Fibroblast of pulmonary artery (primary cell): Measurements from ENCODE around the gene CLEC9A.

Experiments used
- DNase-seq: peaks from one replicate; pipeline ENCODE4 v3.0.0-alpha.2; 2010; ENCODE audit warnings: low read depth
- H3K4me3 ChIP-seq: replicated peaks from 2 replicates; pipeline ENCODE4 v1.5.1; 2011; ENCODE audit warnings: low read depth, mild to moderate bottlenecking, control low read depth, low read length, moderate library complexity
- TF ChIP-seq, protein P1 (sequence below): IDR thresholded peaks from 2 replicates; pipeline ENCODE4 v1.5.1; 2011; ENCODE audit warnings: mild to moderate bottlenecking, control low read depth, low read length, inconsistent platforms; ENCODE audit errors: missing control alignments

Gene CLEC9A

DNA sequence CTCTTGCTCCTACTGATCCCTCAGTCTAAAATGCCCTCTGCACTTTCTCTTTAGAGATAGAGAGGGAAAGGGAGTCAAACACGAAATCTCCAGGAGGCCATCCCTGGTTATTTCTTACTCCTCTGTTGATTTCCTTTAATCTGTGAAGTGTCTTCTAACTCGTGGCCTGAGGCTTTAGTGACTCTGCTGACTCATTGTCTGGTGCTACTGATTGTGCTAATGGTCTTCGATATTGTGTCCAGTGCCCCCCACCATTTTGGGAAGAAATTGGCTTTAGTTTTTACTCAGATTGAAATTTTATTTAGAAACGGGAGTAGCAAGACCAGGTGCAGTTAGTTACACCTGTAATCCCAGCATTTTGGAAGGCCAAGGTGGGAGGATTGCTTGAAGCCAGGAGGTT, 839 bp downstream of the CLEC9A start:
- no peak for DNase-seq
- TF ChIP-seq, protein P1, sequence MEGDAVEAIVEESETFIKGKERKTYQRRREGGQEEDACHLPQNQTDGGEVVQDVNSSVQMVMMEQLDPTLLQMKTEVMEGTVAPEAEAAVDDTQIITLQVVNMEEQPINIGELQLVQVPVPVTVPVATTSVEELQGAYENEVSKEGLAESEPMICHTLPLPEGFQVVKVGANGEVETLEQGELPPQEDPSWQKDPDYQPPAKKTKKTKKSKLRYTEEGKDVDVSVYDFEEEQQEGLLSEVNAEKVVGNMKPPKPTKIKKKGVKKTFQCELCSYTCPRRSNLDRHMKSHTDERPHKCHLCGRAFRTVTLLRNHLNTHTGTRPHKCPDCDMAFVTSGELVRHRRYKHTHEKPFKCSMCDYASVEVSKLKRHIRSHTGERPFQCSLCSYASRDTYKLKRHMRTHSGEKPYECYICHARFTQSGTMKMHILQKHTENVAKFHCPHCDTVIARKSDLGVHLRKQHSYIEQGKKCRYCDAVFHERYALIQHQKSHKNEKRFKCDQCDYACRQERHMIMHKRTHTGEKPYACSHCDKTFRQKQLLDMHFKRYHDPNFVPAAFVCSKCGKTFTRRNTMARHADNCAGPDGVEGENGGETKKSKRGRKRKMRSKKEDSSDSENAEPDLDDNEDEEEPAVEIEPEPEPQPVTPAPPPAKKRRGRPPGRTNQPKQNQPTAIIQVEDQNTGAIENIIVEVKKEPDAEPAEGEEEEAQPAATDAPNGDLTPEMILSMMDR = no peak
- H3K4me3 ChIP-seq = no peak overlapping the region

DNA sequence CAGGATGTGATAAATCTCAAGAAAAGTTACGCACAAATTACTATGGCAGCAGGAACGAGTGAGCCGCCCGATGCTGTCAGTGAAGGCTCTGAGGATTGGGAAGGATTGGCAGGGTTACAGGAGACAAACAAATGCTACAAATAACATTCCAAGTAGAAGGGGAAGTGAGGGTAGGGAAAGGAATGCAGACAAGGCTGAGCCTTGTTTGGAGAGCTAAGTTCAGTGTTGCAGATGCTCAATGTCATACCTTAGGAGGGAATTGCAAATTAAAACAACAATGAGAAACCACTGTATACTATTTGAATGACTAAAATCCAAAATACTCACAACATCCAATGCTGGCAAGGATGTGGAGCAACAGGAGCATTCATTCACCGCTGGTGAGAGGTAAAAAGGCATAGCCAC, 1.3 kb downstream of the CLEC9A start:
- H3K4me3 ChIP-seq = no peak overlapping the region
- DNase-seq = peak; percentile 91
- TF ChIP-seq, protein P1 = no peak

DNA sequence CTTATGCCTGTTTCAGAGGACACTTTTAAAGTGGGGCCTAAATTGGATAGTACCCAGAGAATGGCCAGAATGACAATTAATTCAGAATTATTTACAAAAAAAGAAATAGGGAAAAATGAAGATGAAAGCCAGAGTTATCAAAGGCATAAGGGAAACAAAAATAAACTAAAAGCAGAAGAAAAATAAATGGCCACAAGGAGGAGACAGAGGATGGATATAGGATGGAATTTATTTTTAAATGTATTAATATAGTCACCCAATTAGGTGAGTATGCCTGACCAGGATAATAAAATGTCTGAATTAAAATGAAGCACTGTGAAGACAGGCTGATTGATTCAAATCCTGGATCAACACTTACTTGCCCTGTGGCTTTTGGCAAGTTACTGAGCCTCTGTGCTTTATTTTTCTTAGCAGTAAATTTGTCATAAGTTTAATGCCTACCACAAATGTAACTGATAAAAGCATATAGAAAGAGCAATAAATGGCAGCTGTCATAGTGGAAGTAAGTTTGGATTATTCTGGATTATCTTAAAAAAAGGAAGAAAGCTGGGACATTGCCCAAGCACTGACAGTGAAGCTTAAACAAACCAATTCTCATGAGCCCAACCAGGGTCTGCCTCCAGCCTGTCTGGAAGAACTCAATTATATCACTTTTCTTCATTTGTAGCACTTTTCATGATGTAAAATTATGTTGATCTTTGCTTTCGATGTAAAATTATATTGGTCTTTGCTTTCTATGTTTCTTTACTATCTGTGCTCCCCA, 3.5 kb downstream of the CLEC9A start:
- no peak overlapping the region for H3K4me3 ChIP-seq
- TF ChIP-seq, protein P1 = peak; percentile 36
- peak; percentile 26 for DNase-seq

DNA sequence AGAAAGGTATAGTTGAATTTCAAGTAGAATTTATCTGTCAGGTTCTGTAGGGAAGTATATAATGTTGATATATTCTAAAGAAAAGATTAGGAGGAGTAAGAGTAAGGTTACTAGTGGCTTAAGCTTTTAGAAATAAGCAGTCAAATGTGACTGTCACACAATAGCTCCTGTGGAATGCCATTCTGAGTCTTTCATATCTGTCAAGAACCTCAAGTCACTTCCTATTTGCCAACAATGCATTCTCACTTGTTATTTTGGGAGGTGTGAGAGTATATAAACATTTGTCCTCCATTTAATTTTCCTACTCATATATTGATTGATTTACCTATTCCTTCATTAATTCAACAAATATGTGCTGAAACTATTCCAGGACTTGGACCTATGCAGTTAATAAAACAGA, 11.7 kb downstream of the CLEC9A start:
- H3K4me3 ChIP-seq = no peak overlapping the region
- no peak for DNase-seq
- TF ChIP-seq, protein P1 = no peak

DNA sequence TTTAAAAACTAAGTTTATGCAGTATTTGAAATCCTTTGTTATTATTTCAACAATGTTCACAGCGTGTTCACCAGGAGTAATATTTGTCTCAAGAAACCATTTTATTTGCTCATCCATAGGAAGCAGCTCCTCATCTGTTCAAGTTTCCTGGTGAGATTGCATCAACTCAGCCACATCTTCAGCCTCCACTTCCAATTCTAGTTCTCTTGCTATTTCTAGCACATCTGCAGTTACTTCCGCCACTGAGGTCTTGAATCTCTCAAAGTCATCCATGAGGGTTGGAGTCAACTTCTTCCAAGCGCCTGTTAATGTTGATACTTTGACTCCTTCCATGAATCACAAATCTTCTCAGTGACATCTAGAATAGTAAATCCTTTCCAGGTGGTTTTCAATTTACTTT, 18.0 kb downstream of the CLEC9A start:
- TF ChIP-seq, protein P1 = no peak
- no peak overlapping the region for H3K4me3 ChIP-seq
- no peak for DNase-seq

DNA sequence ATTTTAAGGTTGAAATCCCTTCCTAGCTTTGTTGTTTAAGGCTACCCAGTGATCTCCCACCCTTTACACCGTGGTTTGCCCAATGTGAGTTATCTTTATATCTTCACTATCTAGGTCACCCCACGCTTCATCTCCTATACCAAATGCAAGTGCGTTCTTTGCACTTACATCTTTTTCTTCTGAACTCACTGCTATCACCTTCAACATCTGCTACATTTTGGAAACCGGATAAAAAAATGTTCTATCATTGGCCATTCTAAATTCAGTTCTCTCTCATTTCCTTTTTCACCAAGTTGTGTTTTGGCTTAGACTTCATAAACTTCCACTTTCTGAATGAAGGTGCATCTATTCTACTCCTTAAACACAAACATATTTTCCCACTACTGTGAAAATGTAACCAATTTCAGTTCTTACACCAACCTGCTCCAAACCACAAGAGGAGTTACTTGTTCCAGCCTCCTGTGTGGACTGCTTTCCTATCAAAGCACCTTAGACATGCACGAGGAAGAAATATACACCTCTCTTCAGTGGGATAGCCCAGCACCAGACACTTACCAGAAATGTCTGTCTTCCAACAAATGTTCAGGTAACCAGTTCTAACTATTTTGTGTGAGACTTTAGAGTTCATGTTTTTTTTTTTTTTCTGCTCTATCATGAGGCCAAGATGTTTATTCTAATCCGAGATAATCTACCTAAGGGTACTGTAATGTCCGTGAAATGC, 21.9 kb downstream of the CLEC9A start:
- TF ChIP-seq, protein P1 = no peak
- no peak for DNase-seq
- no peak overlapping the region for H3K4me3 ChIP-seq
